Esophagus muscularis mucosa (tissue), 4 donors: ENCODE results near the gene UGT2B11. TPM values are rescaled to one million over a fixed set of nuclear protein-coding genes. Genes with fewer than 3 reads are reported as not detected.
"Not testable (repeated sequence)": the region's sequence is repeated elsewhere in the genome, so short reads cannot be mapped to it uniquely, and the experiment has no call there.

Experiments
- DNase-seq: peaks from one replicate; pipeline ENCODE4 v3.0.0-alpha.2; 2017; ENCODE audit errors: extremely low spot score
- H3K27ac ChIP-seq, 4 donors: fragments of 200-600 bp; sonication (generic); replicated peaks in 1 of 4; 1 replicate in 3 of 4; 2 replicates in 1 of 4; pipeline ENCODE4 v1.5.1; 2016 to 2019; ENCODE audit warnings: mild to moderate bottlenecking in 1 of 4
- H3K27me3 ChIP-seq, 4 donors: fragments of 200-600 bp; sonication (generic); one replicate each; pipeline versions ENCODE4 v1.5.1 to v1.6.0; 2016 to 2019
- H3K36me3 ChIP-seq, 4 donors: fragments of 200-600 bp; sonication (generic); one replicate each; pipeline ENCODE4 v1.5.1; 2016 to 2019
- H3K4me1 ChIP-seq, 4 donors: fragments of 200-600 bp; sonication (generic); one replicate each; pipeline ENCODE4 v1.5.1; 2016 to 2019
- H3K4me3 ChIP-seq, 4 donors: fragments of 200-600 bp; sonication (generic); 1 replicate in 2 of 4; 2 replicates in 2 of 4; pipeline ENCODE4 v1.5.1; 2016 to 2019; ENCODE audit warnings: mild to moderate bottlenecking in 4 of 4, moderate library complexity in 1 of 4
- H3K9me3 ChIP-seq, 4 donors: fragments of 200-600 bp; sonication (generic); 1 replicate in 3 of 4; 2 replicates in 1 of 4; pipeline ENCODE4 v1.5.1; 2016 to 2019
- CTCF ChIP-seq, 3 experiments: fragments of 200-600 bp in 2 of 3; fragments of 450-650 bp in 1 of 3; sonication (generic) in 2 of 3; IDR thresholded peaks; one replicate each; pipeline ENCODE4 v1.5.1; 2017 to 2019; ENCODE audit warnings: antibody characterized with exemption in 3 of 3, mild to moderate bottlenecking in 2 of 3, moderate library complexity in 1 of 3
- EP300 ChIP-seq: sonication (generic); formaldehyde crosslinking; IDR thresholded peaks from one replicate; pipeline ENCODE4 v1.6.1; 2017; ENCODE audit warnings: antibody characterized with exemption
- POLR2A ChIP-seq: fragments of 450-650 bp; IDR thresholded peaks from one replicate; pipeline ENCODE4 v1.6.1; 2017; ENCODE audit warnings: antibody characterized with exemption, moderate library complexity, mild to moderate bottlenecking, low read depth
- POLR2AphosphoS5 ChIP-seq, 2 donors: sonication (generic); formaldehyde crosslinking; IDR thresholded peaks; one replicate each; pipeline ENCODE4 v1.6.1; 2017; ENCODE audit warnings: antibody characterized with exemption in 2 of 2
- WGBS: methylation state at CpG from one replicate; pipeline ENCODE4 v1.1.5; 2018; 5-methylcytosine and 5-hydroxymethylcytosine counted together
- intact Hi-C: fragments of 100-400 bp; cut with DNase I; formaldehyde crosslinking; loops from one replicate; pipeline ENCODE4 v1.15.1; 2023
- total RNA-seq, 4 donors: library from RNA; depleted of rRNA; stranded (reverse); fragments of >200 nt; gene quantifications; one replicate each; pipeline versions ENCODE4 v1.1.0 to v1.2.1, GENCODE V29; 2016

UGT2B11 gene
- not detected for total RNA-seq

GRCh38 chr4:69214716-69215115 is at the start of gene UGT2B11:
TSS of gene UGT2B11 (minus strand) at chr4:69214748. CDS start at chr4:69214722, 26 bp downstream.
- intact Hi-C loops = no loop called here
- Histone ChIP-seq H3K27me3 (no peaks in the 10 kb centered on the region), H3K9me3 (no peaks in the 10 kb centered on the region), H3K27ac (no peak within 1 kb of the TSS), H3K4me1 (no peaks in the 10 kb centered on the region), H3K4me3 (no peak within 1 kb of the TSS), H3K36me3 (no peaks in the 10 kb centered on the region)
- no peak for DNase-seq
- no peak for TF ChIP-seq CTCF (IDR thresholded peaks at IDR 0.05)
- TF ChIP-seq POLR2AphosphoS5 (IDR thresholded peaks at IDR 0.05) = no peak
- no peak for TF ChIP-seq EP300
- no peak for TF ChIP-seq POLR2A
- WGBS = 28% methylated on average over 3 of the region's 3 CpGs

GRCh38 chr4:69253147-69253772 is 38.7 kb upstream of the UGT2B11 start:
- H3K27me3 ChIP-seq, H3K27ac ChIP-seq, H3K4me1 ChIP-seq, H3K36me3 ChIP-seq, H3K9me3 ChIP-seq, DNase-seq, intact Hi-C loops, H3K4me3 ChIP-seq: not testable (repeated sequence)
- WGBS = 69% methylated on average over 3 of the region's 3 CpGs

- H3K36me3 ChIP-seq, H3K27ac ChIP-seq, H3K4me3 ChIP-seq, H3K27me3 ChIP-seq, H3K9me3 ChIP-seq, H3K4me1 ChIP-seq, intact Hi-C loops, DNase-seq: not testable (repeated sequence)
- 93% methylated on average over 2 of the region's 2 CpGs for WGBS
Measured at GRCh38 chr4:69250884-69251283, 36.3 kb upstream of the UGT2B11 start.

GRCh38 chr4:69242562-69243240 is 28.2 kb upstream of the UGT2B11 start:
- WGBS = 75% methylated on average over 3 of the region's 3 CpGs
- DNase-seq, intact Hi-C loops, H3K4me3 ChIP-seq, H3K36me3 ChIP-seq, H3K4me1 ChIP-seq, H3K9me3 ChIP-seq, H3K27ac ChIP-seq, H3K27me3 ChIP-seq: not testable (repeated sequence)

GRCh38 chr4:69241746-69242145 is 27.2 kb upstream of the UGT2B11 start:
- intact Hi-C loops, H3K27ac ChIP-seq, H3K4me3 ChIP-seq, DNase-seq, H3K4me1 ChIP-seq, H3K9me3 ChIP-seq, H3K36me3 ChIP-seq, H3K27me3 ChIP-seq: not testable (repeated sequence)
- WGBS = 63% methylated on average over 2 of the region's 2 CpGs

- 72% methylated on average over 3 of the region's 3 CpGs for WGBS
- DNase-seq, H3K9me3 ChIP-seq, H3K27me3 ChIP-seq, H3K27ac ChIP-seq, H3K4me1 ChIP-seq, H3K36me3 ChIP-seq, H3K4me3 ChIP-seq, intact Hi-C loops: not testable (repeated sequence)
Measured at GRCh38 chr4:69240787-69241186, 26.2 kb upstream of the UGT2B11 start.

GRCh38 chr4:69239557-69240168 is 25.1 kb upstream of the UGT2B11 start:
- Histone ChIP-seq H3K27me3 (no peaks in the 10 kb centered on the region), H3K36me3 (no peaks in the 10 kb centered on the region), H3K4me1 (no peaks in the 10 kb centered on the region), H3K4me3 (no peak overlapping the region), H3K27ac (no peak overlapping the region), H3K9me3 (no peaks in the 10 kb centered on the region)
- no peak for DNase-seq
- TF ChIP-seq CTCF (IDR thresholded peaks at IDR 0.05) (no peak), POLR2AphosphoS5 (IDR thresholded peaks at IDR 0.05) (no peak)
- WGBS = 81% methylated on average over 6 of the region's 6 CpGs
- intact Hi-C loops = no loop called here
